Colon (tissue), 2 donors: Measurements from ENCODE around the gene NCAPH2.

Source experiments
- FAIRE-seq: peaks from 2 replicates; lab custom pipeline; 2012; peaks lifted over from hg19 to GRCh38; lab: Jason Lieb, UNC
- donor health status: control.
- donor health status: control.

Gene NCAPH2

DNA sequence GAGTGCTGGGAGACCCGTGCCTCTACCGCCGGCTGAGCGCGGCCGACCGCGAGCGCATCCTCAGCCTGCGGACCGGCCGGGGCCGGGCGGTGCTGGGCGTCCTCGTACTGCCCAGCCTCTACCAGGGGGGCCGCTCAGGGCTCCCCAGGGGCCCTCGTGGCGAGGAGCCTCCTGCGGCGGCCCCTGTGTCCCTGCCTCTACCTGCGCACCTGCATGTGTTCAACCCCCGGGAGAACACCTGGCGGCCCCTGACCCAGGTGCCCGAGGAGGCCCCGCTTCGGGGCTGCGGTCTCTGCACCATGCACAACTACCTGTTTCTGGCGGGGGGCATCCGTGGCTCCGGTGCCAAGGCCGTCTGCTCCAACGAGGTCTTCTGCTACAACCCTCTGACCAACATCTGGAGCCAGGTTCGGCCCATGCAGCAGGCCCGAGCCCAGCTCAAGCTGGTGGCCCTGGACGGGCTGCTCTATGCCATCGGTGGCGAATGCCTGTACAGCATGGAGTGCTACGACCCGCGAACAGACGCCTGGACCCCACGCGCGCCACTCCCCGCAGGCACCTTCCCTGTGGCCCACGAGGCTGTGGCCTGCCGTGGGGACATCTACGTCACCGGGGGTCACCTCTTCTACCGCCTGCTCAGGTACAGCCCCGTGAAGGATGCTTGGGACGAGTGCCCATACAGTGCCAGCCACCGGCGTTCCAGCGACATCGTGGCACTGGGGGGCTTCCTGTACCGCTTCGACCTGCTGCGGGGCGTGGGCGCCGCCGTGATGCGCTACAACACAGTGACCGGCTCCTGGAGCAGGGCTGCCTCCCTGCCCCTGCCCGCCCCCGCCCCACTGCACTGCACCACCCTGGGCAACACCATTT is 41.1 kb downstream of the NCAPH2 start:
- FAIRE-seq = no peak

DNA sequence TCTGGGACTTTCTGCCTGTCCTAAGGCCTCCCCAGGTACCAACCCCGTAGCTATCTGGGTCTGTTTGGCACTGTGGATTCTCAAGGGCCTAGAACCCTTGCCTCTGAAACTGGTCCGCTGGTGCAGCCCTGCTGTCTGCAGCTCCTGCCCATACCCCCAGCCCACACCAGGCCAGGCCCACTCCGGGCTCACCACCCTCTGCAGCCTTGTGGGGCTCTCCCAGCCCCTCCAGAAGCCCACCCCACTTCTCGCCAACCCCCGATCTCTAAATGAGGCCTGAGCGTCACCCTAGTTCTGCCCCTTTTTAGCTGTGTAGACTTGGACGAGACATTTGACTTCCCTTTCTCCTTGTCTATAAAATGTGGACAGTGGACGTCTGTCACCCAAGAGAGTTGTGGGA is 42.4 kb downstream of the NCAPH2 start:
- no peak for FAIRE-seq

DNA sequence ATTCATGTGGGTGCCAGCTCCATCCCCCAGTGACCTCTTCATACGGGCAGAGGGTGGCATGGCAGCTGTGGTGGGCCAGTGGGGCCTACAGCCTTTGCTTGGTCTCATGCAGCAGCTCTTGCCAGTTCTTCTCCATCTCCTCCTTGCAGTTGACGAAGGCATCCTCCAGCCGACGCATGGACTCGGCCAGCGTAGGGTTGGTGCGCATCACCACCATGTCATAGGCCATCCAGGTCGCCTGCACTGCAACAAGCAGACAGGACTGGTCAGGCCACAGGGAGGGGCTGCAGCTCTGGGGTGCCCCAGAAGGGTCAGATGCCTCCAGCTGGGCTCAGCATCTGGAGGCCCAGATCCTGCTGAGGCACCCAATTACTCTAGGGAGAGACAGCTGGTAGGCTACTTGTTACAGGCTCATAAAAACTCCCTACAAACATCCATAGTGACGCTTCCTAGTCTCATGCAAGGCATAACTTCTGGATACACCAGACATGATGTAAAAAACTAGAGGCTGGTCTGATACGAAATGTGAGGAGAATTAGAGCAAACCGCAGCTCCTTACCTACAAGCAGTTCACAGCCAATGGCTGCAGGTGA is 43.2 kb downstream of the NCAPH2 start:
- FAIRE-seq = no peak

DNA sequence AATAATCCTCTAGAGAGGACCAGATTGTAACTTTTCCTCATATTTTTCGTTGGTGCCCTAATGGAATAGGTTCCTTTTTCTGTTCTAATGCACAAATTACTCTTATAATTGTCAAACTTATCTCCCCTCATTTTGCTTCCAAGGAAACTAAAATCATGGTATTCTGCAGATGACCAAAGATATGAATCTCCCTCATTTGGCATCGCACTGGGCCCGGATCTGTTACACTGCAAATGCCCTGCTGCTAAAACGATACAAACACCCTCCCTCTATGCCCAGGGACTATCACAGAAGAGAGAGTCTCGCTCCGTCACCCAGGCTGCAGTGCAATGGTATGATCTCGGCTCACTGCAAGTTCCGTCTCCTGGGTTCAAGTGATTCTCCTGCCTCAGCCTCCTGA is 45.3 kb downstream of the NCAPH2 start:
- no peak for FAIRE-seq

DNA sequence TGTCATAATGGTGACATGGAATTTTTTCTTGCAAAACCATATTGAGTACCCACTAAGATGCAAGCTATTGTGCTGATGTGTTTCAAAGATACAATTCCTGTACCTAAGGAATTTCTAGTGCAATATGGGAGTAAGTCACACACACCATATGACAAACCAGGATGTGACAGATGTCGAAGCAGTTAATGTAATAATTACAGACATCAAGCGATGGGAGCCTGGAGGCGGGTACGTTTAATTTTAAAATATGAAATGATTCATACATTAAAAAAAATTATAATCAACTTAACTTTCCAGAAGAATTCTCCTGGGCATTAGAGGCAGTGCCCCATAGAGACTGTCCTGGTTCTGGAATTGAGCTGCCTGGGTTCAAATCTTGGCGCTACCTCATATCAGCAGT is 48.7 kb downstream of the NCAPH2 start:
- no peak for FAIRE-seq

DNA sequence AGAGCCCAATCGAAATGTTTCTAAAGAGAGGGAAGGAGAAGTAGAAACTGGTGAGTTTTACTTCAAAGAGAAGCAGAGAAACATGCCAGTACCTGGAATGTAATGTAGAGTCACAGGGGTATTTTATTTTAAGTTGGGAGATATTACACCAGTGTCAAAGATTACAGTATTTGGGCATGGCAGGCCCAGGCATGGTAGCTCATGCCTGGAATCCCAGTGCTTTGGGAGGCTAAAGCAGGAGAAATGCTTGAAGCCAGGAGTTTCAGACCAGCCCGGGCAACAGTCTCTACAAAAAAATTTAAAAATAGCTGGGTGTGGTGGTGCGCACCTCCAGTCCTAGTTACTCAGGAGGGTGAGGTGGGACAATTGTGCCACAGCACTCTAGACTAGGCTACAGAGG is 52.0 kb downstream of the NCAPH2 start:
- FAIRE-seq = no peak

DNA sequence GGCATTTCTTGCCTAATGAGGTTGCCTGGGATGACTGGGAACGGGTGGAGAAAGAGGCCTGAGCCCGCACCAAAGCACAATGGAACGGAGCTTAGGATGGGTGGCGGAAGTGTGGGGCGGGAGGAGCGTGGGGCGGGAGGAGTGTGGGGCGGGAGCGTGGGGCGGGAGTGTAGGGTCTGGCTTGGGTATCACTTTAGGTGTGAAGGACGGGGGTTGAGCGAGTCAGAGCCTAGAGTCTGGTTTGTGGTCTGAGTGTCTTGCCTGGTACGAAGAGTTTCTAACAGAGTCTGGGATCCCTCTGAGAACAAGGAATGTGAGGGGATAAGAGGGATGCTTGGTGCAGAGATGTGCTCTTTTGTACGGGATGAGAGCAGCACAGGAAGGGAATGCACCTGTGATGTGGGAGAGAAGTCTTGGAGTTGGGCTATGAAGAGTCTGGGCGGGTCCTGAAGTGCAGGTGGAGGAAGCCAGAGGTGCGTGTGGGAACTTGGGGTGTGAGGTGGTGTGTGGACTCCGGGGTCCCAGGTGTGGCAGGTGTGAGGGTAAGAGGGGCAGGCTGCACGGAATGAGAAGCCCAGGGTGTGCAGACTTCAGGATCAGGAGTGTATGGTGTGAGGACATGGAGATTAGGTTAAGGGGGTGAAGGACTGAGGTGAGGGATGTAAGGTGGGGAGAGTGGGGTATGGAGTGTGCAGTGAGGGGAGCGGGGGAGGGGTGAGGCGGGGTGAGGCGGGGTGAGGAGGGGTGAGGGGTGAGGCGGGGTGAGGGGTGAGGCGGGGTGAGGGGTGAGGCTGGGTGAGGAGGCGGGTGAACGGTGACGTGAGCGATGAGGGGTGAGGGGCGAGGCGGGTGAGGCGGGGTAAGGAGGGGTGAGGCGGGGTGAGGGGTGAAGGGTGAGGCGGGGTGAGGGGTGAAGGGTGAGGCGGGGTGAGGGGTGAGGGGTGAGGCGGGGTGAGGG is 53.7 kb downstream of the NCAPH2 start:
- FAIRE-seq = no peak

DNA sequence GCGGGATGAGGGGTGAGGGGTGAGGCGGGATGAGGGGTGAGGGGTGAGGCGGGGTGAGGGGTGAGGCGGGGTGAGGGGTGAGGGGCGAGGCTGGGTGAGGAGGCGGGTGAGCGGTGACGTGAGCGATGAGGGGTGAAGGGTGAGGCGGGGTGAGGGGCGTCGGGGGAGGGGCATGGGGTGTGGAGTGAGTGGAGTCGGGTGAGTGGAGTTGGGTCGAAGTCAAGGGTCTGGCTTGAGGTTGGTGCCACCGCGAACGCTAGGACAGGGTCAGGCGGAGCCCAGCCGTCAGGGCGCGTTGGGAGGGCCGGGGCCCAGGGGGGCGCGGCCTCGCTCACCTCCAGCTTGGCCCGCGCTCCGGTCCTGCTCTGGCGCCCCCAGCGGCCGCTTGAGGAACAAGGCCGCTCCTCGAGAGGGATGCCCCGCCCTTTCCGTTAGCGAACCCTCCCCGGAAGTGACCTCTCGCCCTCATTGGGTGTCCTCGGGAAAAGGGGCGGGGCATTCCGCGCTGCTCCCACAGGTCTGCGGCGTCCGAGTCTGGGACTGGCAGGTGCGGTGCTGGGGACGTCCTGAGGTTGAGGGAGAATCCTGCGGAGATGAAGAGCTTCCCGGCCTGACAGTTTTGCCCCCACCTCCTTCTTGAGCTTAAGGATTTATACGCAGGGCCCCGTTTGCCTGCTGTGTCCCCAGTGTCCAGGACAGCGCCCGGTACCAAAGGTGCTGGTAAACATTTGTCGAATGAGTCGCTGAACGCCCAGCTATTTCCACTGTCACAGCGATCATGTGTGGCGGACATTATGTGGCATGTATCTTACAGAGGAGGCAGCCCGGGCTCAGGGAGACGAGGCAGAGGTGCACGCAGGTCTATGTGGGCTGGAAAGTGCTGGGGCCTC is 54.7 kb downstream of the NCAPH2 start, which contains the start of gene SYCE3:
TSS of gene SYCE3 (minus strand) at position 397 of the 890 bp plus-strand sequence. CDS start 6,514 bp downstream, outside the sequence.
- FAIRE-seq = no peak

DNA sequence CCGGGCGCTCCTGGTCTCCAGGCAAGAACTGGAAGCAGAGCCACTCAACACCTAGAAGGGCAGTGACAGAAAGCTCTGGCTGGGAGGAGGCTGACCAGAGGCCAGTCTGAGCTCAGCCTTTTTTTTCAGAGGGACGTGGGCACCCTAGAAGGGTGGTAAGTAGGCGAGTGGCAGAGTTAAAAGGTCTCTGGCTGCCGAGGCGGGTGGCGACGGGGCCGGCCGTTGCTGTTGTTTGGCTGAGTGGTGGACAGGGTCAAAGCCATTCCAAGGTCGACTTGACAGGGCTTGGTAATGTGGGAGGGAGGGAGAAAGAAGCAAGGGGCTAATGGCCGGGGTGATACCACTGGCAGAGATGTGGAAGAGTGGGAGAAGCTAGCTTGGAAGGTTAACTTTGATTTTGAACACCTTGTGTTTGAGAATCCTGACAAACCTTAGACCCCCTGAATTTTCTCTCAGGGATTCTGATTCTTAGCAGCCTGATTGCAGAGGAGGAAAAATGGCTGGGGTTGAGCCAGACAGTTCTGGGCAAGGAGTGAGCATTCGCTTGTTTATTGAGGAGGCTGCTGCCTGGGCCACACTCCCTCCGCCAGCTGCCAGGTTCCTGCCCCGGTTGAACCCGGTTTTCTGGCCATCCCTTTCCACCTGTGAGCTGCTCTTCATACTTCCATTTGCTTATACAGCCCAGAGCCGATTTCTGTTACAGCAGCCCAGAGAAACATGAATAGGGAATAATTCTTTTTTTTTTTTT is 55.6 kb downstream of the NCAPH2 start:
- FAIRE-seq = no peak

DNA sequence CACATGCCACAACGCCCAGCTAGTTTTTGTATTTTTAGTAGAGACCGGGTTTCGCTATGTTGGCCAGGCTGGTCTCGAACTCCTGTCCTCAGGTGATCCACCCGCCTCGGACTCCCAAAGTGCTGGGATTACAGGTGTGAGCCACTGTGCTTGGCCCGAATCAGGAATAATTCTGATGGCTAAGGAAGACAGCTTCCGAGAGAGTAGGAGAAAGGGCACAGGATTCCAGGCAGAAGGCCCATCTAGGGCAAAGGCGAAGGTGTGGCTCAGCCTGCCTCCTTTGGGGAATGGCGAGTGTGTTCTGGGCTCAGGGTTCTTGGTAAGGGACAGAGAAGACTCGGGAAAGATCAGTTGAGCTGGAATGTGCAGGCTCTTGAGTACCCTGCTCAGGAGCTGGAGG is 56.3 kb downstream of the NCAPH2 start:
- FAIRE-seq = no peak

DNA sequence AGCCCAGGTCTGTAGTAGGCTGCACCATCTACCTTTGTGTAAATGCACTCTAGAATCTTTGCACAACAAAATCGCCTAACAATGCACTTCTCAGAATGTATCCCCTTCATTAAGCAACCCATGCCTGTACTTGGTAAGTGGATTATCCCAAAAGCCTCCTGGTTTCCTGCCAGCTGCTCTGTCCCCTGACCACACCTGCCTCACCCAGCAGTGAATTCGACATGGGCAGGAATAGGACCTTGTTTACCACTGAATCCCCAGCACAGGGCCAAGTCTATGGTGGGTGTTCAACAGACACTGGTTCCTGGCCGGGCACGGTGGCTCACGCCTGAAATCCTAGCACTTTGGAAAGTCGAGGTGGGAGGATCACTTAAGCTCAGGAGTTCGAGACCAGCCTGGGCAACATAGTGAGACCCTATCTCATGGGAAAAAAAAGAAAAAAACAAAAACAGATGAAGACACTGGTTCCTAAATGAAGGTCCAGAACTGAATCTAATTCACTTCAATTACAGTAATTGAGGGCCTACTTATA is 59.8 kb downstream of the NCAPH2 start:
- no peak for FAIRE-seq

DNA sequence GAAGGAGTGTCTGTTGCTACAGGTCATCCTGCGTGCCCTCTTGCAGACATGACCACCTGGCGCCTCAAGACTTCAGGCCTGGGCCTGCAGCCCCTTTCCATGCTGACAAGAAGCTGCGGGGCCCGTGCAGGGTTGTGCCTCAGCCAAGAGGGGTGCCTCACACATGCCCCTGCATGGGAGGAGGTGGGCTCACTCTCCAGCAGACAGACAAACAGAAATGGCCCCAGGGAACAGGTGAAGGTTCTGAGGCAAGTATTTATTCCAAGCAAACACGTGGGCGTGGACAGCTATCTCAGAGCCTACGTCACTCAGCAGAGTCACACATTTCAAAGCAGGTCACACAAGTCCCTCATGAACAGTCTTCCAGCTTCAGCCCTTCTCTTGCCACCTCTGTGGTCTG is 60.6 kb downstream of the NCAPH2 start:
- no peak for FAIRE-seq

DNA sequence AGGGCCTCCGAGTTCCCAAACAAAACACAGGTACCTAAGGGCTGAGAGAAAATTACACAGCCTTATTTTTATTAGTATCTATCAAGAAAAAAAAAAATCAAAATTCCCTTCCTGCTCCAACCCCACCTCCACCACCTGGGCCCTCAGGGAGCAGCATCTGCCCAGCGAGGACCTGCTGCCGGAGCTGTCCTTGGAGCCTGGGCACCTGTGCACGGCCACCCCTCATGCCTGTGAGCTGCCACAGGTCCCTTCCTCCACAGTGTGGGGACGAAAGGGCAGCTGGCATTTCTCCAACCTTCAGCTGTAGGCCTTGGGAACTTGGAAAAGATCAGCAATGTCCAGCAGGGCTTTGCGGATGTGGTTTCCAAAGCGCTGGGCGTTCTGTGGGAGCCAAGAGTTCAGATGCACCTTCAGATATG is 61.0 kb downstream of the NCAPH2 start:
- no peak for FAIRE-seq

DNA sequence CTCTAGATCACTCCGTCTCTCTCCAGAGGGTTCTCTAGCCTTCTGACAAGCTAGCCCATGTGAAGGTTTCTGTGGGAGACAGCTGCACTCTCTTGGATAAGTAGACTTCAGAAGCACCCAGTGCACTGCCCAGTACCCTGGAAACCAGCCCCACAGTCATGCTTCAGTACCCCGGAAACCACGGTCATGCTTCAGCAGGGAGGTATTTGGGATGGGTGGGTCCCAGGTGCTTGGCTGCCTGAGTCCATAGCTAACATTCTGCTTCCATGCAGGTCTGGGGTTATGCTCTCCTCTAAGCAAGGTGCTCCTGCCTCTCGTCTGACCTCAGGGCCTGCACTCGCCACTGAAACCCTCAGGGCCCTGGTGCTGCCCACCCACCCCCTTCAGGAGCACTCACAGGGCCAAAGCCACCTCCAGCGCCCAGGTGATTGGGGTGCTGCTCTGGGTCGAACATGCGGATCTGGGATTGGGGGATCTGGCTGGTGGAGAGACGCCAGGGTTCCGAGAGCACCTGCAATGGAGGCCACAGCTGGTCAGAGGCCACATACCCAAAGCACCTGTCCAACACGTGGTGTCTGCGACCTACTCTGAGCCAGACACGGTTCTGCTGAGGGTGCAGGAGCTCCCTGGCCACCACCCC is 62.0 kb downstream of the NCAPH2 start:
- FAIRE-seq = no peak

DNA sequence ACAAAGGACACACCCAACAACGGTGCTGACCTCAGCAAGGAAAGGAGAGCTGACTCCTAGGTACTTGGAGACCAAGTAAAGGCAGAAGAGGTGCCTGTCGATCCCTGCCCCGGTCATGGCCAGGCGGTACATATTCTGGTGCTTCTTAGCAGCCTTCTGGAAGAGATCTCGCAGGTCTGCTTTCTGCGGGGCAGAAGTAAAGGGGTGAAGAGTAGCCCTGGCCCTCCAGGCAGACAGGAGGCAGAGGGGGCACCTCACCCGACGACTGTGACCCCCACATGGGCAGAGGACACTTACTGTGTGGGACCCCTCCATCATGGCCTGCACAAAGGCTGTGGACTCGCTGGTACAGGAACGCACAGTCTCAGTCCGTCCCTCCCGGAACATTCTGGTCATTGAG is 62.8 kb downstream of the NCAPH2 start:
- FAIRE-seq = no peak

DNA sequence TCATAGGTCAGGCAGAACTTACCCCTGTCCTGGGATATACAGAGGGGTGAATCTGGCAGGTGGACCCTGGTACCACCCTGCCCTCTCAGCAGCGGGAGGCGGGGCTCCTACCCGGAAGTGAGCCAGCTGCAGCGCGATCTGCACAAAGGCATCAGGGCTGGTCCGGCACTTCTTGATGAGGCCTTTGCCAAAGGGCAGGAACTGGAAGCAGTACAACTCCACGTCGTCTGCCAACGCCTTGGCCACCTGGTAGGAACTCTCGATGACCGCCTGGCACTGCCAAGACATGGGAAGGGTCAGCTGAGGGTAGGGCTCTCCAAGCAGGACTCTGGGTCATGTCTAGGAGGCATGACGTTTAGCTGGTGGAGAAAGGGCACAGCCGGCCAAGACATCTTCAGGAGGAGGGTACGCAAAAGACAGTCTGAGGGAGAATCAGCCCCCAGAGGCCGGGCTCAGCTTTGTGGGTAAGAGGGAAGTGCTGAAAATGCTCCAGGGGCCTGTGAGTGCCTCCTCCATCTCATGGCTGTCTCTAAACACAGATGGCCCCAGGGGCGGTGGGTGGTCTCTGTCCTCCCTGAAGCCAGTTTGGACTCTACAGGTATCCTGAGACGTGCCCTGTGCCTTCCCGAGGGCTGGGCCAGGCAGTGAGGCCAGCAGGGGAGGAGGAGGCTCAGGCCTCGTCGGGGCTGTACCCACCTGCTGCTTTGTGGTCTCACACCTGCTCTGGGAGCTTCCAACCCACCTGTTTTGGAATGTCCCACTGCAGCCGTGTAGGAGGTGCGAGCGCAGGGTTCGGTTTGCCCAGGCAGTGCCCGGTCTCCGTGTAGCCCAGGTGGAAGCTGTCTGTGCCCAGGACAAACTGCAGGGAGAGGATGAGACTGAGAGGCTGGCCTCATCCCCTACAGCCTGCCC is 63.5 kb downstream of the NCAPH2 start:
- FAIRE-seq = no peak

DNA sequence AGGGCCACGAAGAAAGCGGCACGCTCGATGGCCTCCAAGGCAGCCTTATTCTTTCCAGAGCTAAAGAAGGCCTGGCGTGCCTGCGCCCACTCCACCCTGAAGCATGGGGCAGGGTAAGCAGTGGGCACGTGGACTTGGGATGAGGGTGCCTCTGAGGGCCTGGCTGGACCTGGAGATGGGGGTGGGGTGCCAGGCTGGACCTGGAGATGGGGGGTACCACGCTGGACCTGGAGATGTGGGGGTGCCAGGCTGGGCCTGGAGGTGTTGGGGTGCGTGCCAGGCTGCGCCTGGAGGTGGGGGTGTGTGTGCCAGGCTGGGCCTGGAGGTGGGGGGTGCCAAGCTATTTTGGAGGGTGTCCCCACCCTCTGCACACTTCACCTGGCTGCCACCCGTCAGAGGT is 64.9 kb downstream of the NCAPH2 start:
- FAIRE-seq = no peak

DNA sequence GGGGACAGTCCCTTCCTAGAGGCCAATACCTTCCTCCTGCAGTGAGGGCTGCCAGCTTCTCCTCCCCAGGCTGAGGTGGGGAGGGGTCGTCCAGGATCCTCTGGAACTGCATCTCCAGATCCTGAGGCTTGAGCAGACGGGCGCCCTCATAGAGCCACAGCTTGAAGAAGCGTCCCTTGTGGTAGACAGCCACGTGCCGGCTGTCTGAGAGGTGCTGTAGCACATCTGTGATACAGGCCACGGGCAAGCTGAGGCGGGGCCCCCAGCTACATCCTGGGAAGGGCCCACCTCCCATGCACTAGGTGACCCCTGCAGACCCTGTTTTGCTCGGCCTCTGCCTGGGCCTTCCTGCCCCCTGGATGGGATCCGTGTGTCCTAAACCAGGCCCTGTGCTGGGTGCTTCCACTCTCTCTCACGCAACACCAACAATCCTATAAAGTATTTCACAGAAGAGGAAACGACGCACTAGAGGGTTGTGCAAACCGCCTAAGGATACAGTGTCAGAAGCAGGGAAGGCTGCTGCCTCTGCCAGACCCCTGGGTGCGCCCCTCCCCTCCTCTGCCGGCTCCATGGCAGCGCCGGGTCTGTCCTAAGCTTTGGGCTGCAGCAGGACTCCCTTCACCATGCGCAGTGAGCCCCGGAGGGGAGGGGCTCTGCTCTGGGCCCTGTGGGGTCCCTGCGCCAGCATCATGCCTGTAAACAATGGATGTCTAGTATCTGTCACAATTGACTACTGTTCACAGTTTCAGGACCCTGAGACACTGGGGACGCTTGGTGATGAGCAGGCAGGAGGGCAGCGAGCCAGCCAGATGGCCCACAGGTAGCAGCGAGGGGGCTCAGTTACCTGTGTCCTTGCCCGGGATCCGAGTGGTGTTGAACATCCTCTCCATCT is 65.7 kb downstream of the NCAPH2 start:
- FAIRE-seq = no peak
